GM19023 (cell line): Measurements from ENCODE around the gene SNRNP70.
"Not testable (repeated sequence)": the region's sequence is repeated elsewhere in the genome, so short reads cannot be mapped to it uniquely, and the experiment has no call there.

ENCODE experiments used
- ATAC-seq: cut with Tn5 transposase; IDR thresholded peaks from one replicate; pipeline ENCODE4 v1.9.1; 2021; ENCODE audit warnings: mild to moderate bottlenecking, moderate library complexity; ENCODE audit not compliant: unreplicated experiment

Gene SNRNP70

GRCh38 chr19:49064768-49065611 is 20.3 kb upstream of the SNRNP70 start, which contains the start of gene NTF4:
Gene NTF4 (minus strand): TSS chr19:49064818. CDS start chr19:49061997, 2,821 bp downstream.
- ATAC-seq = no peak

- ATAC-seq = no peak
These were observed 19.2 kb upstream of the SNRNP70 start for GRCh38 chr19:49065905-49066512.

- ATAC-seq = no peak
These were observed 17.7 kb upstream of the SNRNP70 start for GRCh38 chr19:49067554-49067953.

GRCh38 chr19:49069026-49069425 is 16.2 kb upstream of the SNRNP70 start:
- no peak for ATAC-seq

- ATAC-seq = no peak
These were observed 14.8 kb upstream of the SNRNP70 start for GRCh38 chr19:49070416-49070815.

- no peak for ATAC-seq
These were observed 13.2 kb upstream of the SNRNP70 start for GRCh38 chr19:49071860-49072547.

GRCh38 chr19:49073514-49074378 is 11.5 kb upstream of the SNRNP70 start:
- no peak for ATAC-seq

GRCh38 chr19:49074869-49075268 is 10.4 kb upstream of the SNRNP70 start:
- ATAC-seq = not testable (repeated sequence)

- no peak for ATAC-seq
These were observed 4.9 kb upstream of the SNRNP70 start for GRCh38 chr19:49080392-49080791.

- ATAC-seq = no peak
These were observed 4.0 kb upstream of the SNRNP70 start for GRCh38 chr19:49081273-49081672.

- ATAC-seq = no peak
These were observed 838 bp upstream of the SNRNP70 start for GRCh38 chr19:49084206-49085019.

GRCh38 chr19:49085868-49086232 is 599 bp downstream of the SNRNP70 start:
- no peak for ATAC-seq

- no peak for ATAC-seq
These were observed 1.0 kb downstream of the SNRNP70 start for GRCh38 chr19:49086296-49086695.

GRCh38 chr19:49091391-49092038 is 6.3 kb downstream of the SNRNP70 start:
- no peak for ATAC-seq

- ATAC-seq = no peak
These were observed 7.4 kb downstream of the SNRNP70 start for GRCh38 chr19:49092686-49093085.

- no peak for ATAC-seq
These were observed 9.5 kb downstream of the SNRNP70 start for GRCh38 chr19:49094505-49095482.

GRCh38 chr19:49097453-49098288 is 12.4 kb downstream of the SNRNP70 start:
- ATAC-seq = no peak
